GM12878 (cell line): Measurements from ENCODE around the gene TMEM167A. TPM values are rescaled to one million over a fixed set of nuclear protein-coding genes. Genes with fewer than 3 reads are reported as not detected.

Source experiments
- CBFB ChIP-seq: IDR thresholded peaks from 2 replicates; pipeline ENCODE4 v1.6.1; 2016; ENCODE audit warnings: antibody characterized with exemption, low read depth
- CHD1 ChIP-seq: IDR thresholded peaks from 2 replicates; pipeline ENCODE4 v1.6.1; 2012; ENCODE audit warnings: low read depth, low read length, improper control_type of control experiment
- ESRRA ChIP-seq: IDR thresholded peaks from 2 replicates; pipeline ENCODE4 v1.6.1; 2012; ENCODE audit warnings: mild to moderate bottlenecking, low read length, improper control_type of control experiment
- FOXK2 ChIP-seq: fragments of 450-650 bp; IDR thresholded peaks from 2 replicates; pipeline ENCODE4 v1.6.1; 2017; ENCODE audit warnings: mild to moderate bottlenecking, moderate library complexity
- FOXM1 ChIP-seq: IDR thresholded peaks from 2 replicates; pipeline ENCODE4 v1.6.1; 2012; ENCODE audit warnings: low read depth, mild to moderate bottlenecking, inconsistent platforms, low read length, moderate library complexity
- IRF4 ChIP-seq: IDR thresholded peaks from 2 replicates; pipeline ENCODE4 v1.6.1; 2011; ENCODE audit warnings: low read depth, low read length
- KAT2A ChIP-seq: conservative IDR thresholded peaks from 2 replicates; pipeline ENCODE4 v1.6.1; 2011; ENCODE audit warnings: low read depth, low read length; ENCODE audit not compliant: control insufficient read depth
- MAX ChIP-seq: IDR thresholded peaks from 2 replicates; pipeline ENCODE4 v1.6.1; 2012; ENCODE audit warnings: low read depth, low read length, improper control_type of control experiment
- MEF2A ChIP-seq: IDR thresholded peaks from 2 replicates; pipeline ENCODE4 v1.6.1; 2011; ENCODE audit warnings: low read depth, mild to moderate bottlenecking, low read length, moderate library complexity; ENCODE audit not compliant: insufficient read depth
- NKRF ChIP-seq: fragments of 450-650 bp; conservative IDR thresholded peaks from 2 replicates; pipeline ENCODE4 v1.6.1; 2017; ENCODE audit warnings: mild to moderate bottlenecking, moderate library complexity
- SMC3 ChIP-seq: IDR thresholded peaks from 2 replicates; pipeline ENCODE4 v1.6.1; 2011; ENCODE audit warnings: low read length, improper control_type of control experiment, borderline replicate concordance
- YY1 ChIP-seq: IDR thresholded peaks from 2 replicates; pipeline ENCODE4 v1.6.1; 2011; ENCODE audit warnings: low read depth, mild to moderate bottlenecking, low read length
- ZNF217 ChIP-seq: fragments of 450-650 bp; IDR thresholded peaks from 2 replicates; pipeline ENCODE4 v1.6.1; 2017; ENCODE audit warnings: antibody characterized with exemption, mild to moderate bottlenecking
- polyA plus RNA-seq, 11 experiments: library from polyadenylated mRNA; depleted of rRNA in 4 of 11; unstranded in 6 of 11; stranded (reverse) in 5 of 11; fragments of >200 nt; fragmentation: Nextera tagmentation in 4 of 11; fragmentation: Illumina TruSeq in 1 of 11; extraction: Ambion mirVana in 4 of 11; extraction: Trizol in 1 of 11; gene quantifications; 1 replicate in 1 of 11; 2 replicates in 10 of 11; pipeline versions ENCODE4 v1.2.1 to v1.2.3, GENCODE V29; 2011 to 2016; ENCODE audit warnings: inconsistent platforms in 2 of 11, missing spikeins in 2 of 11, low read depth in 1 of 11
- total RNA-seq, 4 experiments: library from RNA; depleted of rRNA in 3 of 4; stranded (reverse); fragments of >200 nt in 3 of 4; fragmentation: Illumina TruSeq in 1 of 4; extraction: Trizol in 1 of 4; gene quantifications; 2 replicates each; pipeline versions ENCODE4 v1.2.1 to v1.2.3, GENCODE V29; 2013 to 2021

Gene TMEM167A
- total and polyA plus RNA-seq, 10 of the 15 experiments (the other 5 are each of a cell fraction or from before 2014, with no cell fraction given), result 29.5 to 363 (median 85.6) TPM

GRCh38 chr5:83015676-83016075 lies 61.5 kb downstream of the TMEM167A start (continued):
- no peak for TF ChIP-seq NKRF
- no peak for TF ChIP-seq SMC3
- no peak for TF ChIP-seq KAT2A
- no peak for TF ChIP-seq IRF4
- no peak for TF ChIP-seq MEF2A
- TF ChIP-seq ESRRA, result no peak
- TF ChIP-seq YY1, result no peak
- no peak for TF ChIP-seq CHD1
- TF ChIP-seq ZNF217, result no peak
- no peak for TF ChIP-seq MAX
- TF ChIP-seq FOXK2, result no peak
- TF ChIP-seq FOXM1, result no peak
- no peak for TF ChIP-seq CBFB
